IPS-NIHi7 (cell line): ENCODE data around the gene PRSS35.
"Not testable (repeated sequence)": the region's sequence is repeated elsewhere in the genome, so short reads cannot be mapped to it uniquely, and the experiment has no call there.

Experiments used
- DNase-seq: peaks from one replicate; pipeline ENCODE4 v3.0.0; 2012; ENCODE audit warnings: mixed read lengths; ENCODE audit errors: extremely low spot score

Gene PRSS35

DNA sequence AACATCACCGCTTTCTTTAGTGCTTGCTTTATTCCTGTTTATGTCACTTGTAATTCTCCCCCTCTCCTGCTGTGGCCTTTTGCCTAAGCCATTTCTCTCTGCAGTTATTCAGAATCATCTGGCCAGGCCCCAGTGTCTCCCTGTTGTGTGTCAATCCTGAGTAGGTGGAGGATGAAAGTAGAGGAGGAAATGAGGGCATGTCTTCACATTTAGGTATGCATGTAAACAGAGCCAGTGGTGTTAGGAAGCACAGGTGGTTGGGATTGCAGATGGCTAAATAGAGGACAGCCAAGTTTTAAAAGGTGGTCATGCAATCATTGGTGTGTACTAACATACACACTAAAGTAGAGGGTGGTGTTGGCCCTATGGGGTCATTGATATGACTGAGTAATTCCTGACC lies 5.2 kb downstream of the PRSS35 start:
- peak; percentile 12 for DNase-seq

DNA sequence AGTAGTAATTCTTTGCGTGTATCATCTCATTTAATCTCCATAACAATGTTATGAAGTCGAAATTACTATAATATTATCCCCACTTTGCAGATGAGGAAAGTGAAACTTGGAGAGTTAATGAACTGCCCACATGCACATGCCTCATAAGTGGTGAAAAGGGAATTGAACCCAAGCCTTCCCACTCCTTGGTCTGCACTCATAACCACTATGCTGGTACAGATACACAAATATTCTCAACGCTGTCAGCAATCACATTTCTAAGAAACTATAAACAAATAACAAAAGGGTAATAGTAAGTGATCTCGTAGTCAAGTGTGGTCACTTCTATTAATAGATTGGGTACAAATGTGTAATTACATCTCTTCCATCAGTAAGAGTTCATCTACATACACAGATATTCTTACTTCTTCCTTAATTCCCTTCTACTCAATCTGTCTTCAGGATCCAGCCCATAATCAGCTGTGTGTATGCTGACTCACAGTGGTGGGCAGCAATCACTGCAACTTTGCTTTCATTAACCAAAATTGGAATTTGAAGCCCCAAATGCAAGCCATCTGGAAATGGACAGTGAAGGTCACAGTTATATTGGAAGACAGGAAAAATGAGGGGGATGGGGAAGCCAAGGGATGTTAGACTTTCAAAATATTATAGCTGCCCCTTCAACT lies 6.6 kb downstream of the PRSS35 start:
- DNase-seq = peak; percentile 27

DNA sequence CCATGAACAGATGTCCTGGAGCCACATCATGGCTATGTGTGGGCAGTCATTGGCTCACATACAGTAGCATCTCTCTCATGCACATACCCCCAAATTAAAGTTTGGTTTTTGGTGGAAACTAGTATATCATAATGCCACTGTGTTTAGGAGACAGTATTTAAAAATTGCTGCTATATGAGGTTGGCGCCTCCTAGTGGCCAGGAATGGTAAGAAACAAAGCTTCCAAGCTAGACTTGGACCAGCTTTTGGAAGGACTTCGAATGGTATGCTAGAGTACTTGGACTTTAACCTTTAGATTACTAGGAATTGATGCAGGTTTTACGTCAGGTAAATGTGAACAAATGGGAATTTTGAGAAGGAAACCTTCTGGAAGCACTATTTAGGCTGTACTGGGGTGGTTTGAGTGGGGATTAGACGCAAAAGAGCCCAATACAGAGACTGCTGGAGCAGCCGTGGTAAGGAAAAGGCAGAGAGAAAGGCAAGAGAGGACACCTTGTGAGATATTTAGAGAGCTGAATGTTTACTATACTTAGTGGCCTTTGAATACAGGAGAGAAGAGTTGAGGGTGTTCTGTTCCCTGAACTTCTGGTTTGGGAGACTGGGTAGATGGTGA lies 23.8 kb downstream of the PRSS35 start:
- DNase-seq = peak; percentile 64

DNA sequence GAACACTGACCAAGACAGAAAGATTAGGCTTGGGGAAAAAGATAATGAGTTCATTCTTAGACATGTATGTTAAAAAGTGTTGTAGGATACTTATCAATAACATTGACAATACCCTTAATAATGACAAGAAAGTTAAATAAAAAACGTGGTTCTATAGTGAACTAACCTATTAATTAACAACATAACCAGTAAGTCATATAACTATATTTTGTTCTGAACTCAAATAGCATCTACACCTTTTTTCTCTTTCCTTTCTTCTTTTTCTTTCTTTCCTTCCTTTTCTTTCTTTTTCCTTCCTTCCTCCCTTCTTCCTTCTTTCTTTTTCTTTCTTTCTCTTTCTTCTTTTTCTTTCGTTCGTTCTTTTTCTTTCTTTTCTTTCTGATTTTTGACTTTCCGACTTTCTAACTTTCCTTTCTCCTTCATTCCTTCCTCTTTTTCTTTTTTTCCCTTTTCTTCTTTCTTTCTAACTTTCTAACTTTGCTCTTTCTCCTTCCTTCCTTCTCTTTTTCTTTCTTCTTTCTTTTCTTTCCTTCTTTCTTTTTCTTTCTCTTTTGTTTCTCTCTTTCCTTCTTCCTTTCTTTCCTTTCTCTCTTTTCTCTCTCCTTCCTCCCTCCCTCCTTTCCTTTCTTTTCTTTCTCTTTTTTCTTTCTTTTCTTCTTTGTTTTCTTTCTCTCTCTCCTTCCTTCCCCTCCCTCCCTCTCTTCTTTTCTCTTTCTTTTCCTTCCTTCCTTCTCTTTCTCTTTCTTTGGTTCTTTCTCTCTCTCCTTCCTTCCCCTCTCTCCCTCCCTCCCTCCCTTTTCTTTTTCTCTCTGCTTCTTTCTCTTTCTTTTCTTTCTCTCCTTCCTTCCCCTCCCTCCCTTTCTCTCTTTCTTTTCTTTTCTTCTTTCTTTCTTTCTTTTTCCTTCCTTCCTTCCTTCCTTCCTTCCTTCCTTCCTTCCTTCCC lies 24.6 kb downstream of the PRSS35 start:
- no peak for DNase-seq

DNA sequence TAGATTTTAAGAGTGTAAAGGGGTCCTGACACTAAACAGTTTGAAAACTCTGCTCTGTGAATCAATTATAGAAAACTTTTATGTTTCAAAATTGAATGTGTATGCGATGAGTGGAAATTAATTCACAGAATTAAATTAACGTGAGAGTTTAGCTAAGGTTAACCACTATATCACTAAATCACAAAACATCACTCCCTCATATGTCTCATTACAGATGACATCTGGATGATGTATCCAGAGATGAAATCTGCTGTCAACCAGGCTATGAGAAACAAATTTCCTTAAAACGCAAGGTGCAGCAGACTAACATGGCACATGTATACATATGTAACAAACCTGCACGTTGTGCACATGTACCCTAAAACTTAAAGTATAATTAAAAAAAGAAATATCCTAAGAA lies 27.3 kb downstream of the PRSS35 start:
- DNase-seq = no peak

DNA sequence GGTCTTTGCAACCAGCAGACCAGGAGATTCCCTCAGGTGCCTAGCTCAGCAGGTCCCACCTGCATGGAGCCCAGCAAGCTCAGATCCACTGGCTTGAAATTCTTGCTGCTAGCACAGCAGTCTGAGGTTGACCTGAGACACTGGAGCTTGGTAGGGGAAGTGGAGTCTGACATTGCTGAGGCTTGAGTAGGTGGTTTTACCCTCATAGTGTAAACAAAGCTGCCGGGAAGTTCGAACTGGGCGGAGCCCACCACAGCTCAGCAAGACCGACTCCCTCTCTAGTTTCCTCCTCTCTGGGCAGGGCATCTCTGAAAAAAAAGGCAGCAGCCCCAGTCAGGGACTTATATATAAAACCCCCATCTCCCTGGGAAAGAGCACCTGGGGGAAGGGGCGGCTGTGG lies 34.3 kb downstream of the PRSS35 start:
- DNase-seq = no peak

DNA sequence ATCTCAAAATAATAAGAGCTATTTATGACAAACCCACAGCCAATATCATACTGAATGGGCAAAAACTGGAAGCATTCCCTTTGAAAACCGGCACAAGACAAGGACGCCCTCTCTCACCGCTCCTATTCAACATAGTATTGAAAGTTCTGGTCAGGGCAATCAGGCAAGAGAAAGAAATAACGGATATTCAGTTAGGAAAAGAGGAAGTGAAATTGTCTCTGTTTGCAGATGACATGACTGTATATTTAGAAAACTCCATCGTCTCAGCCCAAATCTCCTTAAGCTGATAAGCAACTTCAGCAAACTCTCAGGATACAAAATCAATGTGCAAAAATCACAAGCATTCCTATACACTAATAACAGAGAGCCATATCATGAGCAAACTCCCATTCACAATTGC lies 38.1 kb downstream of the PRSS35 start:
- not testable (repeated sequence) for DNase-seq

DNA sequence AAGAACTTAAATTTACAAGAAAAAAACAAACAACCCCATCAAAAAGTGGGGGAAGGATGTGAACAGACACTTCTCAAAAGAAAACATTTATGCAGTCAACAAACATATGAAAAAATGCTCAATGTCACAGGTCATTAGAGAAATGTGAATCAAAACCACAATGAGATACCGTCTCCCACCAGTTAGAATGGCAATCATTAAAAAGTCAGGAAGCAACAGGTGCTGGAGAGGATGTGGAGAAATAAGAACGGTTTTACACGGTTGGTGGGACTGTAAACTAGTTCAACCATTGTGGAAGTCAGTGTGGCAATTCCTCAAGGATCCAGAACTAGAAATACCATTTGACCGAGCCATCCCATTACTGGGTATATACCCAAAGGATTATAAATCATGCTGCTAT lies 39.4 kb downstream of the PRSS35 start:
- not testable (repeated sequence) for DNase-seq

DNA sequence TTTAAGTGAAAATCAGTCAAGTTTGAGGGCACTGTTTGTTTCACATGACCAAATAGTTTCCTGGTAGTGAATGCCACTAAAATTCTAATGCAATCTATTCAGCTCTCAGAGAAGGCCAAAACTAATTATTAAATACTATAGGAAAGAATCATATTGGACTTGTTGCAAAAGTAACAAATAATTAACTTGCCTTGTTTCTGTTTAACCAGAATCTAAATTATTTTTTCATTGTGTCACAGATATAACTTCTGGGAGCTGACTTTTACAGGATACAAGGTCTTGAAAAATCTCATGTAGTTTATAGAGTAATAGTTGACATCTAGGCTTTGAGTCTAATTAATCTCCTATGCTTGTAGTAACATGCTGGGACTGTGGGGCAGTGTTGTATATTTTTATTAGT lies 44.5 kb downstream of the PRSS35 start:
- no peak for DNase-seq

DNA sequence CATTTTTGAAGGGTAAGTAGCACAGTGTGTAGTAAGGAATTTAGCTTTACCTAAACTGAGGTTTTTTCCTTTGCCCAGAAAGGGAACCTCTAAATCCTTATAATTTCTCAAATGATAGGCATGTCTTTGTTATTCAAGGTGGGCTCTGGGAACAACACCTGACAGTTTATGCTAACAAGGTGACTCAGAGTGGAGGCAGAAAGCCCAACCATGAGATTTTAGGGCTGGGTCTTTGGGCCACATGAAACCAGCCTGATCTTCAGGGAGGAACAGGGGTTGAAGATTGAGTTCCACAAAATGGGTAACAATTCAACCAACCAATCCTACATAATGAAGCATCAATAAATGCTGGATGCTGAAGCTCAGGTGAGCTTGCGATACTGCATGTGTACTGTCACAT lies 46.6 kb downstream of the PRSS35 start:
- no peak for DNase-seq

DNA sequence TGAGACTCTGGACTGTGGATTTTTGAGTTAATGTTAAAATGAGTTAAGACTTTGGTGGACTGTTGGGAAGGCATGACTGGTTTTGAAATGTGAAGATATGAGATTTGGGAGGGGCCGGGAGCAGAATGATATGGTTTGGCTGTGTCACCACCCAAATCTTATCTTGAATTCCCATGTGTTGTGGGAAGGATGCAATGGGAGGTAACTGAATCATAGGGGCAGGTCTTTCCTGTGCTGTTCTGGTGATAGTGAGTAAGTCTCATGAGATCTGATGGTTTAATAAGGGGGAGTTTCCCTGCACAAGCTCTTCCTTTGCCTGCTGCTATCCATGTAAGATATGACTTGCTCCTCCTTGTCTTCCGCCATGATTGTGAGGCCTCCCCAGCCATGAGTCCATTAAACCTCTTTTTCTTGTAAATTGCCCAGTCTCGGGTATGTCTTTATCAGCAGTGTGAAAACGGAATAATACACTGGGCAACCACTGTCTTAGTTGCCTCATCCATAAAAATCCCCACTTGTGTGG lies 59.4 kb downstream of the PRSS35 start:
- not testable (repeated sequence) for DNase-seq

DNA sequence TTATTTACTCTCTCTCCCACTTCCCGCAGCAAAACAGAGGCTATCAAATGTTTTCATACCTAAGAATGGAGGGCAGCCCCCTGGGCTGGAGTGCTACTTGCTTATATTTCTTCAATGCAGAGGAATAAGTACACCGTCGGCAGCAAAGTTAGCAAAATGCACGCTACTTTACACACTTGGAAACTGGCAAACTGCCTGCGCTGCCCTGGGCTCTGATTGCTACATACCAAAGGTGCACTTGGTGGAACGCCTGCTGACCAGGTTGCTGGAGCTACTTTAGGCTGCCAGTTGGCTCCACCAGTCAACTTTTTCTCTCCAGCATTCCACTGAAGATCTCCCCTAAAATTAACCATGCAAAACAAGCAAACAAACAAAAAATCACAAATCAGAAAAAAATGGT lies 62.4 kb downstream of the PRSS35 start:
- no peak for DNase-seq
